K562 (cell line): ENCODE measurements around the gene PNPLA8. TPM values are rescaled to one million over a fixed set of nuclear protein-coding genes. Genes with fewer than 3 reads are reported as not detected.
A peak's percentile ranks its signal among the peaks of the same experiment; 100 is the strongest.

Source experiments
- ATF6 ChIP-seq: sonication (generic); formaldehyde crosslinking; IDR thresholded peaks from 2 replicates; pipeline ENCODE4 v1.4.0; 2020; ENCODE audit warnings: mild to moderate bottlenecking, missing genetic modification reagents
- CCAR2 ChIP-seq: fragments of 200-400 bp; formaldehyde crosslinking; IDR thresholded peaks from 2 replicates; pipeline ENCODE4 v1.6.1; 2017; ENCODE audit warnings: mild to moderate bottlenecking, low read depth, low read length
- CTCF ChIP-seq, 3 experiments: IDR thresholded peaks in 2 of 3; conservative IDR thresholded peaks in 1 of 3; 2 replicates each; pipeline ENCODE4 v1.5.1; 2011 to 2012; ENCODE audit warnings: low read length in 3 of 3, mild to moderate bottlenecking in 3 of 3, control low read depth in 2 of 3, improper control_type of control experiment in 1 of 3, inconsistent platforms in 1 of 3, low read depth in 1 of 3, mixed read lengths in 1 of 3, moderate library complexity in 1 of 3; ENCODE audit not compliant: insufficient read depth in 2 of 3
- E2F5 ChIP-seq: sonication (generic); formaldehyde crosslinking; IDR thresholded peaks from 2 replicates; pipeline ENCODE4 v1.8.0; 2022; ENCODE audit warnings: mild to moderate bottlenecking, missing genetic modification reagents
- ERF ChIP-seq: fragments of 450-650 bp; formaldehyde crosslinking; IDR thresholded peaks from 2 replicates; pipeline ENCODE4 v1.4.0; 2020; ENCODE audit warnings: mild to moderate bottlenecking, mixed read lengths
- FOS ChIP-seq: IDR thresholded peaks from 3 replicates; pipeline ENCODE4 v1.6.1; 2011; ENCODE audit not compliant: insufficient read length; ENCODE audit errors: extremely low read depth
- FOXJ2 ChIP-seq: fragments of 200-800 bp; sonication (Bioruptor generic); IDR thresholded peaks from 2 replicates; pipeline ENCODE4 v1.6.1; 2016; ENCODE audit warnings: missing genetic modification characterization, missing compliant biosample characterization
- IRF1 ChIP-seq: sonication (generic); formaldehyde crosslinking; IDR thresholded peaks from 2 replicates; pipeline ENCODE4 v1.8.0; 2022; ENCODE audit warnings: missing genetic modification reagents, mild to moderate bottlenecking, borderline replicate concordance
- KAT8 ChIP-seq: fragments of 450-650 bp; IDR thresholded peaks from 2 replicates; pipeline ENCODE4 v1.6.1; 2016; ENCODE audit warnings: low read depth, mild to moderate bottlenecking
- LEF1 ChIP-seq: fragments of 450-650 bp; IDR thresholded peaks from 2 replicates; pipeline ENCODE4 v1.6.1; 2016; ENCODE audit warnings: mild to moderate bottlenecking
- NCOA2 ChIP-seq, 2 experiments: fragments of 450-650 bp; IDR thresholded peaks; 2 replicates each; pipeline ENCODE4 v1.6.1; 2018; ENCODE audit warnings: mild to moderate bottlenecking in 2 of 2, moderate library complexity in 1 of 2; ENCODE audit not compliant: partially characterized antibody in 2 of 2
- NRF1 ChIP-seq, 2 experiments: fragments of 450-650 bp; IDR thresholded peaks in 1 of 2; conservative IDR thresholded peaks in 1 of 2; 2 replicates each; pipeline ENCODE4 v1.6.1; 2014; ENCODE audit warnings: mild to moderate bottlenecking in 2 of 2
- PRMT5 ChIP-seq: sonication (generic); formaldehyde crosslinking; IDR thresholded peaks from 2 replicates; pipeline ENCODE4 v1.5.0; 2020; ENCODE audit warnings: missing genetic modification reagents
- RFX5 ChIP-seq: IDR thresholded peaks from 2 replicates; pipeline ENCODE4 v1.6.1; 2011; ENCODE audit warnings: low read depth, mild to moderate bottlenecking, improper control_type of control experiment, low read length
- SMARCC2 ChIP-seq: fragments of 450-650 bp; IDR thresholded peaks from 2 replicates; pipeline ENCODE4 v1.6.1; 2017; ENCODE audit warnings: antibody characterized with exemption, moderate library complexity, mild to moderate bottlenecking, low read depth
- ZBTB5 ChIP-seq: fragments of 450-650 bp; IDR thresholded peaks from 2 replicates; pipeline ENCODE4 v1.6.1; 2017; ENCODE audit warnings: antibody characterized with exemption
- ZNF224 ChIP-seq: sonication (generic); formaldehyde crosslinking; IDR thresholded peaks from 2 replicates; pipeline ENCODE4 v1.8.0; 2022; ENCODE audit warnings: mild to moderate bottlenecking, missing genetic modification reagents
- ZNF431 ChIP-seq: sonication (generic); formaldehyde crosslinking; IDR thresholded peaks from 2 replicates; pipeline ENCODE4 v1.8.0; 2022; ENCODE audit warnings: mild to moderate bottlenecking, missing genetic modification reagents
- ZNF695 ChIP-seq: fragments of 450-650 bp; formaldehyde crosslinking; IDR thresholded peaks from 2 replicates; pipeline ENCODE4 v1.4.0; 2020; ENCODE audit warnings: mild to moderate bottlenecking, moderate library complexity
- polyA plus RNA-seq, 8 experiments: library from polyadenylated mRNA; depleted of rRNA in 4 of 8; stranded (reverse) in 5 of 8; unstranded in 3 of 8; fragments of >200 nt; fragmentation: Nextera tagmentation in 2 of 8; fragmentation: Illumina TruSeq in 1 of 8; extraction: Ambion mirVana in 2 of 8; extraction: Trizol in 1 of 8; gene quantifications; 2 replicates each; pipeline versions ENCODE4 v1.2.1 to v1.2.3, GENCODE V29; 2011 to 2014; ENCODE audit warnings: inconsistent platforms in 1 of 8, missing spikeins in 1 of 8
- total RNA-seq, 7 experiments: library from RNA; depleted of rRNA in 6 of 7; stranded (reverse); fragments of >200 nt in 6 of 7; fragmentation: Illumina TruSeq in 2 of 7; extraction: Trizol in 2 of 7; gene quantifications; 2 replicates each; pipeline versions ENCODE4 v1.2.1 to v1.2.3, GENCODE V29; 2011 to 2021; ENCODE audit warnings: low replicate concordance in 1 of 7

PNPLA8 gene
- total and polyA plus RNA-seq, 9 of the 15 experiments (the other 6 are each of a cell fraction or from before 2014, with no cell fraction given) = 12.8 to 27.6 (median 16.3) TPM

- TF ChIP-seq CTCF (IDR thresholded peaks at IDR 0.05 in 2 of 3, conservative IDR thresholded peaks at IDR 0.05 in 1 of 3; ENCODE audit: insufficient read depth in 2 of 3, low read depth in 1 of 3, low read length in 3 of 3) (peak in 1 of 3 experiments; percentile 26; a peak in 3 of 6 replicates), SMARCC2 (0 out of 2 replicates have a peak, but pooled peaks have one; percentile 2), E2F5 (peak; percentile 11; the same call in 1 of the 2 replicates), ZBTB5 (no peak), FOXJ2 (peak; percentile 91; the same call in 1 of the 2 replicates), ERF (CRISPR knock-in tag) (0 out of 2 replicates have a peak, but pooled peaks have one; percentile 24), NCOA2 (IDR thresholded peaks at IDR 0.05; ENCODE audit: partially characterized antibody in 2 of 2) (no peak), FOS (peak; percentile 86), NRF1 (conservative IDR thresholded peaks at IDR 0.05 in 1 of 2, IDR thresholded peaks at IDR 0.05 in 1 of 2) (peak; percentile 100), ZNF695 (CRISPR knock-in tag) (no peak), PRMT5 (CRISPR knock-in tag) (no peak), ZNF431 (CRISPR knock-in tag) (0 out of 2 replicates have a peak, but pooled peaks have one; percentile 45), CCAR2 (no peak), LEF1 (peak; percentile 59; the same call in 1 of the 2 replicates), ZNF224 (CRISPR knock-in tag) (no peak), IRF1 (CRISPR knock-in tag) (no peak; the same call in 1 of the 2 replicates), ATF6 (CRISPR knock-in tag) (no peak), KAT8 (no peak), RFX5 (0 out of 2 replicates have a peak, but pooled peaks have one; percentile 28)
Observed at GRCh38 chr7:108569381-108570145, 43.6 kb upstream of the PNPLA8 start, which contains the start of the genes DNAJB9 and THAP5 (continued).
